VCaP (cell line): ENCODE data around the gene PVR.
"Not testable (repeated sequence)": the region's sequence is repeated elsewhere in the genome, so short reads cannot be mapped to it uniquely, and the experiment has no call there.

Experiments
- H3K27ac ChIP-seq: fragments of 450-650 bp; 2 replicates; pipeline ENCODE4 v1.5.1; 2017
- TF ChIP-seq, protein P1 (sequence below): fragments of 450-650 bp; conservative IDR thresholded peaks from 2 replicates; pipeline ENCODE4 v1.5.1; 2017; ENCODE audit warnings: mild to moderate bottlenecking, moderate library complexity

PVR gene

DNA sequence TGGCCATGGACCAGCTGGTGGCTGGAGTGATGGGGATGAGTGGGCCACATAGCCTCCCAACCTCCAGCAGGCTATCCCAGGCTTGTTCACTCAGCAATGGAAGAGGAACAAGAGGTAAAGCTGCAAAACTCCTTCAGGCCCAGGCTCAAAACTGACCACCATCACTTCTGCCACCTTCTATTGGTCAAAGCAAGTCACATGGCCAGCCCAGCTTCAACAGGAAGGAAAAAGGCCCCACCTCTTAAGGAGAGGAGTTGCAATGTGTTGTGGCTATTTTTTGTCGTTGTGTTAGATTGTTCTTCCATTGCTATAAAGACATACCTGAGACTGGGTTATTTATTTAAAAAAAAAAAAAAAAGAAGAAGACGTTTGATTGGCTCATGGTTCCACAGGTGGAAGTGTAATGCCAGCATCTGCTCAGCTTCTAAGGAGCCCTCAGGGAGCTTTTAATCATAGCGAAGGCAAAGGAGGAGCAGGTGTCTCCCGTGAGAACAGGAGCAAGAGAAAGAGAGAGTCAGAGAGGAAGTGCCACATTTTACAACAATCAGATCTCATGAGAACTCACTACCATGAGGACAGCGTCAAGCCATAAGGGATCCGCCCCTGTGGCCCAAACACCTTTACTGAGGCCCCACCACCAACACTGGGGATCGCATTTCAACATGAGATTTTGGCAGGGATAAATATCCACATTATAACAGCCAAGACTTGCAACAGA, 24.9 kb upstream of the PVR start:
- TF ChIP-seq, protein P1, sequence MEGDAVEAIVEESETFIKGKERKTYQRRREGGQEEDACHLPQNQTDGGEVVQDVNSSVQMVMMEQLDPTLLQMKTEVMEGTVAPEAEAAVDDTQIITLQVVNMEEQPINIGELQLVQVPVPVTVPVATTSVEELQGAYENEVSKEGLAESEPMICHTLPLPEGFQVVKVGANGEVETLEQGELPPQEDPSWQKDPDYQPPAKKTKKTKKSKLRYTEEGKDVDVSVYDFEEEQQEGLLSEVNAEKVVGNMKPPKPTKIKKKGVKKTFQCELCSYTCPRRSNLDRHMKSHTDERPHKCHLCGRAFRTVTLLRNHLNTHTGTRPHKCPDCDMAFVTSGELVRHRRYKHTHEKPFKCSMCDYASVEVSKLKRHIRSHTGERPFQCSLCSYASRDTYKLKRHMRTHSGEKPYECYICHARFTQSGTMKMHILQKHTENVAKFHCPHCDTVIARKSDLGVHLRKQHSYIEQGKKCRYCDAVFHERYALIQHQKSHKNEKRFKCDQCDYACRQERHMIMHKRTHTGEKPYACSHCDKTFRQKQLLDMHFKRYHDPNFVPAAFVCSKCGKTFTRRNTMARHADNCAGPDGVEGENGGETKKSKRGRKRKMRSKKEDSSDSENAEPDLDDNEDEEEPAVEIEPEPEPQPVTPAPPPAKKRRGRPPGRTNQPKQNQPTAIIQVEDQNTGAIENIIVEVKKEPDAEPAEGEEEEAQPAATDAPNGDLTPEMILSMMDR = no peak
- no peak overlapping the region for H3K27ac ChIP-seq

DNA sequence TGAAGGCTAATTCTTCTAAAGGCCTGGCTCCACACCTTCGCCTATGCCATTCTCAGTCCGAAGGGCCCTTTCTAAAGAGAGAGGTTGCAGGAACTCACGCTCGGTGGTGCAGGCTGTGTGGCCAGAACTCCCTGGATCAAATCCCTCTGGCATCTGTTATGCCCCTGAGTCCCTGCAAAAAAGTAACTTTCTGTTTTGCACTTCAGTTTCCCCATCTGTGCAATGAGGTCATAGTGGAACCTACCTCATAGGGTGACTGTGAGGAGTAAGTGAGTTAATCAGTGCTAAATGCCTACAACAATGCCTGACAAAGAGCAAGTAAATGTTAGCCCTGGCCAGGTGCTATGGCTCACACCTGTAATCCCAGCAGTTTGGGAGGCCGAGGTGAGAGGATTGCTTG, 23.0 kb upstream of the PVR start:
- no peak overlapping the region for H3K27ac ChIP-seq
- TF ChIP-seq, protein P1 = no peak

DNA sequence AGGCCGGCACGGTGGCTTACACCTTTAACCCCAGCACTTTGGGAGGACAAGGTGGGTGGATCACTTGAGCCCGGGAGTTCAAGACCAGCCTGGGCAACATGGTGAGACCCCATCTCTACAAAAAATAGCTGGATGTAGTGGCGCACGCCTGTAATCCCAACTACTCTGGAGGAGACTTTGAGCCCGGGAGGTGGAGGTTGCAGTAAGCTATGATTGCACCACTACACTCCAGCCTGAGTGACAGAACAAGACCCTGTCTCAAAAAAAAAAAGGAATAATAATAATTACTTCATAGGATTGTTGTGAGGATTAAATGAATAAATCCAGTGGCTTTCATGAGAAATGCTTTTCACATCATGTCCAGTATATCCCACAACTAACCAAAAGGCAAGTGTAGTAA, 22.3 kb upstream of the PVR start:
- H3K27ac ChIP-seq = no peak overlapping the region
- TF ChIP-seq, protein P1 = no peak

DNA sequence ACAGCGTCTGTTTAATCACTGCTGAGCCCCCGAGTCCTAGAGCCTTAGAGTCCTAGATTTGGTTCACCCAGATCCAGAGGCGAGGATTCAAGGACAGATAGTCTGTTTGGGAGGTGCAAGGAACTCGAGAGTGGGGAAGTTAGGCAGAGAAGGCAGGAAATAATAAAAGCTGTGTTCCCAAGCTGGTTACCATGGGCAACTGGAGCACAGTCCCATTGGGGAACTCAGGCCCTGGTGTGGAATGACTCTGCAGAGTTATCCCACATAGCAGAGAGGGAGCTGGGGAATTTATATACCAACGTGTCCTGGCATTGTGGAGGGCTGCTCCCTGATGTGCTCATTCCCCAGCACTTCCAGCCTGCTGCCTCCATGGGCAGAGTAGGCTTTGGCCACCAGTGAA, 20.6 kb upstream of the PVR start:
- peak overlapping the region; percentile 78 for H3K27ac ChIP-seq
- TF ChIP-seq, protein P1 = no peak

DNA sequence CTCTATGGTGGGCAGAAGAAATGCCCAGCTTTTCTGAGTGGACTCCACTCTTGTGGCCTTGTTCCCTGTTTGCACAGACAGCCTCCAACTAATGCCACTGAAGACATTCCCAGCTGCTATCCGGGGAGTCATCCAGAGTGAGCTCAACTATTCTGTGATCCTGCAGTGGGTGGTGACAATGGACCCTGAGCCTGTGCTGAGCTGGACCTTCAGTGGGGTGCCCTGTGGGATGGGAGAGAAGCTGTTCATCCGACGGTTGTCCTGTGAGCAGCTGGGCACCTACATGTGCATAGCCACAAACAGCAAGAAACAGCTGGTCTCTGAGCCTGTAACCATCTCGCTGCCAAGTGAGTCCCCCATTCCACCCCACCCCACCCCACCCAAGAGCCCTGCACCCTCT, 20.1 kb upstream of the PVR start:
- peak overlapping the region; percentile 78 for H3K27ac ChIP-seq
- TF ChIP-seq, protein P1 = no peak

DNA sequence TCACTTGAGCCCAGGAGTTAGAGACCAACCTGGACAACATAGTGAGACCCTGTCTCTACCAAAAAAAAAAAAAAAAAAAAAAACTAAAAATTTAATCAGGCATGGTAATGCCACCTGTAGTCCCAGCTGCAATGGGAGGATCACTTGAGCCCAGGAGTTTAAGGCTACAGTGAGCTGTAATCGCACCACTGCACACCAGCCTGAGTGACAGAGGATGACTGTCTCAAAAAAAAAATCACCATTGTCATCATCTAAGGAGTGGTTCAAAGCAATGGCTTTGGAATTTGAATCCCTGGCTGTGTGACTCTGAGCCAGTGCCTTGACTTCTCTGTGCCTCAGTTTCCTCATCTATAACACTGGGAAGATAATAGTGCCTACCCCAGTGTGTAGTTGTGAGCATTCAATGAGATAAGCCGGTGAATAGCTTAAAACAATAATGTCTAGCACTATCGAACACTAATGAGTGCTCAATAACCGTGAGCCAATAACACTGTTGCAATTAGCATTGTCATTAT, 18.8 kb upstream of the PVR start:
- H3K27ac ChIP-seq = no peak overlapping the region
- TF ChIP-seq, protein P1 = no peak

DNA sequence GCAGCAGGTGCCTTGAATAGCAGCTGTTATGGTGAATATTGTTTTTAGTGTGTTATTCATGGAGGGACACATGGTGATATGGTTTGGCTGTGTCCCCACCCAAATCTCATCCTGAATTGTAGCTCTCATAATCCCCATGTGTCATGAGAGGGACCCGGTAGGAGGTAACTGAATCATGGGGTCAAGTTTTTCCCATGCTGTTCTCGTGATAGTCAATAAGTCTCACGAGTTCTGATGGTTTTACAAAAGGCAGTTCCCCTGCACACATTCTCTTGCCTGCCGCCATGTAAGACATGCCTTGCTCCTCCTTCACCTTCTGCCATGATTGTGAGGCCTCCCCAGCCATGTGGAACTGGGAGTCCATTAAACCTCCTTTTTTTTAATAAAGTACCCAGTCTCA, 18.1 kb upstream of the PVR start:
- H3K27ac ChIP-seq = not testable (repeated sequence)

DNA sequence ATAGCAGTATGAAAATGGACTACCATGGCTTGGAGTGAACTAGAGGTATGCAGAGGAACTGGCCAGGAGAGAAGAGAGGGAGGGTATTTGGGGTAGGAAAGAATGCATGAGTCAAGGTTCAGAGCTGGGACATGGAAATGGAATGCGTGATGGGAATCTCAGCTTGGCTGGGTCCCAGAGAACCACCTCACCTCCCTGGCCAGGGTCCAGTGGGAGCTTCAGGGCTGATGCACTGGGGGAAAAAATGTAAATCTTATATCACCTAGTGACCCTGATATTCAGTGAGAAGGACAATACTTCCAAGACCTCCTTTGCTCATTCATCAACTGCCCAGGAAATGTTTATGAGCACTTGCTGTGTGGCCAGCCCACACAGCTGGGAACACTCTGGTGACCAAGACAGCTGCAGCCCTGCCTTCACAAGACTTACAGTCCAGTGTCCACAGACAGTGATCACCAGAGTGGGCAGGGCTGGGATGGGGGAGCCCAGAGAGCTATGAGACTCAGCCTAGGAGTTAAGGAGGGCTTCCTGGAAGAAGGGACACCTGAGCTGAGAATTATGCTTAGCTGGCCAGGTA, 17.6 kb upstream of the PVR start:
- no peak overlapping the region for H3K27ac ChIP-seq
- TF ChIP-seq, protein P1 = no peak
